Peyer's patch (tissue), 4 donors: ENCODE results near the gene RCOR2.

ENCODE experiments used
- CTCF ChIP-seq, 6 experiments: fragments of 450-650 bp in 4 of 6; fragments of 200-600 bp in 2 of 6; sonication (generic) in 1 of 6; IDR thresholded peaks; one replicate each; pipeline ENCODE4 v1.5.1; 2017 to 2019; ENCODE audit warnings: antibody characterized with exemption in 6 of 6, mild to moderate bottlenecking in 3 of 6, moderate library complexity in 1 of 6
- POLR2A ChIP-seq, 2 donors: fragments of 450-650 bp; IDR thresholded peaks; one replicate each; pipeline ENCODE4 v1.5.1; 2017; ENCODE audit warnings: antibody characterized with exemption in 2 of 2, mild to moderate bottlenecking in 2 of 2, moderate library complexity in 2 of 2

DNA sequence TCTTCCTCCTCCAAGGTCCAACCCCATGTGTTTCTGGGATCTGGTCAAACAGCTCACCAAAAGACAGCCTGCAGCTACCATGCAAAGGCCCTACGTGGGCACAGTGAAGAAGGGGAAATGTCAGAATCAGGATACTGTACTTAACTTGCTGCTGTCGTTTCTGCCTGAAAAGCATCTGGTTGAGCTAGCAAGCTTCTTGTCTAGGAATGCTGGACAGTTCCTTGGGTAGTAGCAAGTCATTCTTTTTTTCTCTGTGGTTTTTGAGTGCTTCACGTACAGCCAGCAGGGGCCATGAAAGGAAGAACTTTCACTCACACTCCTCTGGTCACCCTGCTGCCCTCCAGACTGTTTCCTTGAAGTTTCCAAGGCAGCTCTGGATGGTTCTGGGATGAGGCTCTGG lies 24.7 kb downstream of the RCOR2 start:
- TF ChIP-seq CTCF (IDR thresholded peaks at IDR 0.05) (no peak), POLR2A (IDR thresholded peaks at IDR 0.05) (no peak)
